Lower lobe of right lung (tissue), 2 donors: ENCODE data around the gene GALNT17. TPM values are rescaled to one million over a fixed set of nuclear protein-coding genes. Genes with fewer than 3 reads are reported as not detected.

Source experiments
- ATAC-seq, 2 donors: fragments of 200-7000 bp; cut with Tn5 transposase; one replicate each; pipeline ENCODE4 v1.9.1; 2020 to 2022; ENCODE audit warnings: mild to moderate bottlenecking in 2 of 2, moderate library complexity in 2 of 2
- DNase-seq: peaks from one replicate; pipeline ENCODE4 v3.0.0-alpha.2; 2020
- H3K27ac ChIP-seq: fragments of 200-600 bp; one replicate; pipeline ENCODE4 v1.8.0; 2022
- H3K27me3 ChIP-seq: fragments of 200-600 bp; one replicate; pipeline ENCODE4 v1.8.0; 2022; ENCODE audit warnings: low read depth
- H3K36me3 ChIP-seq: fragments of 200-600 bp; one replicate; pipeline ENCODE4 v1.8.0; 2022; ENCODE audit warnings: mild to moderate bottlenecking
- H3K4me1 ChIP-seq: fragments of 200-600 bp; one replicate; pipeline ENCODE4 v1.8.0; 2022
- H3K4me3 ChIP-seq: fragments of 200-600 bp; one replicate; pipeline ENCODE4 v1.8.0; 2022; ENCODE audit warnings: mild to moderate bottlenecking
- H3K9me3 ChIP-seq: fragments of 200-600 bp; one replicate; pipeline ENCODE4 v1.8.0; 2022
- intact Hi-C: fragments of 100-400 bp; cut with DNase I; formaldehyde crosslinking; loops from one replicate; pipeline ENCODE4 v1.11.0; 2022
- total RNA-seq: library from RNA; stranded (reverse); fragmentation: NEBNext Ultra II Directional; extraction: Animal tissue kit (Norgen Biotek cat#: 25700); gene quantifications from one replicate; pipeline ENCODE4 v1.2.1, GENCODE V29; 2021
- TF ChIP-seq, protein P1 (sequence below): fragments of 200-600 bp; IDR thresholded peaks from one replicate; pipeline ENCODE4 v1.8.0; 2022; ENCODE audit warnings: antibody characterized with exemption, mild to moderate bottlenecking
- donor health status: DM: no; HTN: yes; CAD: no; lungs with severe emphysema.

The GALNT17 gene
- total RNA-seq, 1 donor from 2014 or later: 6.6 TPM

DNA sequence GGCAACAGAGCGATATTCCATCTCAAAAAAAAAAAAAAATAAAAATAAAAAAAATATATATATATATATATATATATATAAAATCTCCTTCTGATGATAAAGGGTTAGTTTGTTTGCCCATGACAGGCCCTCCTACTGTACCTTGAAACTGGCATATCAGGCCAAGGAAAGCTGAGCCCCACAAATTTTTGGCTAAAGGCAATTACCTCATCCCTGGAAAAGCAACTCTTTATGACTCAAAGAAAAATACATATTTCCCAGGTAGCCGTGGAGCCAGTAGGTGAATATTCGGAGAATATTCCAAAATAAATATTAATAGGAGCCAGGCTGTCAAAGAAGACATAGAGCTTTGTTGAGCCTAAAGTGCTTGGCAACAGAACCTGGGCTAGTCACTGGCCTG lies 245.1 kb downstream of the GALNT17 start:
- DNase-seq: no peak
- no peak for ATAC-seq
- H3K9me3 ChIP-seq: peaks cover 9% of the 10 kb centered on the region
- intact Hi-C loops: no loop called here
- no peak overlapping the region for H3K4me3 ChIP-seq
- no peaks in the 10 kb centered on the region for H3K36me3 ChIP-seq
- TF ChIP-seq, protein P1, sequence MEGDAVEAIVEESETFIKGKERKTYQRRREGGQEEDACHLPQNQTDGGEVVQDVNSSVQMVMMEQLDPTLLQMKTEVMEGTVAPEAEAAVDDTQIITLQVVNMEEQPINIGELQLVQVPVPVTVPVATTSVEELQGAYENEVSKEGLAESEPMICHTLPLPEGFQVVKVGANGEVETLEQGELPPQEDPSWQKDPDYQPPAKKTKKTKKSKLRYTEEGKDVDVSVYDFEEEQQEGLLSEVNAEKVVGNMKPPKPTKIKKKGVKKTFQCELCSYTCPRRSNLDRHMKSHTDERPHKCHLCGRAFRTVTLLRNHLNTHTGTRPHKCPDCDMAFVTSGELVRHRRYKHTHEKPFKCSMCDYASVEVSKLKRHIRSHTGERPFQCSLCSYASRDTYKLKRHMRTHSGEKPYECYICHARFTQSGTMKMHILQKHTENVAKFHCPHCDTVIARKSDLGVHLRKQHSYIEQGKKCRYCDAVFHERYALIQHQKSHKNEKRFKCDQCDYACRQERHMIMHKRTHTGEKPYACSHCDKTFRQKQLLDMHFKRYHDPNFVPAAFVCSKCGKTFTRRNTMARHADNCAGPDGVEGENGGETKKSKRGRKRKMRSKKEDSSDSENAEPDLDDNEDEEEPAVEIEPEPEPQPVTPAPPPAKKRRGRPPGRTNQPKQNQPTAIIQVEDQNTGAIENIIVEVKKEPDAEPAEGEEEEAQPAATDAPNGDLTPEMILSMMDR: no peak
- H3K4me1 ChIP-seq: no peaks in the 10 kb centered on the region
- no peak overlapping the region for H3K27ac ChIP-seq
- H3K27me3 ChIP-seq: no peaks in the 10 kb centered on the region

DNA sequence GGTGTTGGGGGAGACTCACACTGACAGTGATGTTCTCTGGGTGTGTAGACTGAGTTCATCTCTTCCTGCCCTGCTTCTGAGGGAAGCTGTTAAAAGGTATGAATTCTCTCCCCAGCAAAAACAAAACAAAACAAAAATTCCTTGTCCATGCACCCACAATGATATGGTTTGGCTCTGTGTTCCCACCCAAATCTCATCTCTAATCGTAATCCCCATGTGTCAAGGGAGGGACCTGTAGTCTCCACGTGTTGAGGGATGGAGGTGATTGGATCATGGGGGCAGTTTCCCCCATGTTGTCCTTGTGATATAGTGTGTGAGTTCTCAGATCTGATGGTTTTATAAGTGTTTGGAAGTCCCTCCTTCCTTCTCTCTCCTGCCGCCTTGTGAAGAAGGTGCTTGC lies 245.5 kb downstream of the GALNT17 start:
- ATAC-seq: no peak
- no peak overlapping the region for H3K27ac ChIP-seq
- intact Hi-C loops: no loop called here
- H3K9me3 ChIP-seq: peaks cover 9% of the 10 kb centered on the region
- H3K27me3 ChIP-seq: no peaks in the 10 kb centered on the region
- TF ChIP-seq, protein P1: no peak
- H3K4me1 ChIP-seq: no peaks in the 10 kb centered on the region
- no peak for DNase-seq
- no peak overlapping the region for H3K4me3 ChIP-seq
- no peaks in the 10 kb centered on the region for H3K36me3 ChIP-seq

DNA sequence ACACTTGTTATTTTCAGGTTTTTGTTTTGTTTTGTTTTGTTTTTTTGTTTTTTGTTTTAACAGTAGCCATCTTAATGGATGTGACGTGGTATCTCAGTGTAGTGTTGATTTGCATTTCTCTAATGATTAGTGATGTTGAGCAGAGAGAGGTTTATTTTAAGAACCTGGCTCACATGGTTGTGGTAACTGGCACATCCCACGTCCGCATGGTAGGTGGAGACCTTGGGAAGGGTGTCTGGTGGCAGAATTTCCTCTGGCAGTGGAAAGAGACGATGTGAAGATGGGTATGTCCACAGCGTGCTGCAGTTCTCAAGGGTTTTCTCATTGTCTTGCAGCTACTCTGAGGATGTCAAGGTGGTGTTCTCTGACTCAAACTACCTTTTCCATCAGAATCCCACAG lies 252.2 kb downstream of the GALNT17 start:
- H3K9me3 ChIP-seq: no peaks in the 10 kb centered on the region
- no peak overlapping the region for H3K27ac ChIP-seq
- no peak overlapping the region for H3K4me3 ChIP-seq
- no peak for ATAC-seq
- DNase-seq: no peak
- TF ChIP-seq, protein P1: no peak
- H3K27me3 ChIP-seq: no peaks in the 10 kb centered on the region
- intact Hi-C loops: no loop called here
- H3K4me1 ChIP-seq: no peaks in the 10 kb centered on the region
- H3K36me3 ChIP-seq: no peaks in the 10 kb centered on the region

DNA sequence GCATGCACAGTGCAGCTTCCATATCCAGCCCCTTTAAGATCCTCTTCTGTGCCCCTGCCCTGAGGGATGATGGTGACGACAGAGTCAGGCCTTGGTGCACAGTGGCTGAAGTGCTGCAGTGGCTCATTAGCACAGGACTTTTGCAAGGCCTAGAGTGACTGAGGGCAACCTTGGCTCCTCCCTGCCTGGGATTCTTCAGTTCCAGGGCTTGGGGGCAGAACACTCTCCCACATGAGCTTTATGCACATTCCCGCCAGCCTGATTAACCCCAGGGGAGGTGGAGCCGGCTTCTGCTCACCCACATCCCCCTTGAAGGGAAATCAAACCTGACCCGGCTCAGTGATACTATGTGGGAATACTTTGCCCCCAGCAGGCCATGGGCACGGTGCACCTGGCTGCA lies 253.4 kb downstream of the GALNT17 start:
- ATAC-seq: peak in 1 of 2 donors; percentile 25

DNA sequence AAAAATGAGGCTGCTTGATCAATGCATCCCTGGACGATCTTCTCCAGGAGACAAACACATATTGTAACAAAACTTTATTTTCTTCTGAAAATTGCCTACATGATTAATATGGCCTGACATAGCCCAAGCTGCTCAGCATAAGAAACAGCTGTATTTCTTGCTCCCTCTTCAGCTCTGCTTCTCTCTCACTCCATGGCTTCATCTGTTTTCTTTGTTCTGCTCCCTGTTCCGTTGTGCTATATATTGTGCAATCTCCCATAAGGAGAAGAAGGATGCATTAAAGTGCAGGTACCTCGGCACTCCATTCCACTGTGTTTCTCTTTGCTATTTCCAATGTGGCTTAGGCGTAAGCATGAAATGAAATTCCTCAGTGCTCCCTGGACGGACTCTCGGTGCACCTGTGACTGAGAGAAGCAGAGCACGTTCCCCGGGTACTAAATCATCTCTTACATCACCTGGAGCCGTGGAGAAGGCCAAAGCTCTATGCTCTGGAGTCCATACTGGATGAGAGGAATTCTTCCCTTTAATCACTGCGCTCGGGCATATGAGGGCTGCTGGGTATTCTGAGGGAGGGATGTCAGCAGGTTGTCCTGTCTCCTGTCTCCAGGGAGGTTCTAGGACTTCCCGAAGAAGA lies 254.3 kb downstream of the GALNT17 start:
- H3K4me3 ChIP-seq: no peak overlapping the region
- intact Hi-C loops: no loop called here
- H3K9me3 ChIP-seq: no peaks in the 10 kb centered on the region
- TF ChIP-seq, protein P1: no peak
- H3K36me3 ChIP-seq: no peaks in the 10 kb centered on the region
- ATAC-seq (no peak), DNase-seq (no peak)
- no peaks in the 10 kb centered on the region for H3K4me1 ChIP-seq
- no peaks in the 10 kb centered on the region for H3K27me3 ChIP-seq
- no peak overlapping the region for H3K27ac ChIP-seq

More for the DNA sequence above, 253.4 kb downstream of the GALNT17 start:
- Histone ChIP-seq H3K4me3 (no peak overlapping the region), H3K9me3 (no peaks in the 10 kb centered on the region), H3K4me1 (no peaks in the 10 kb centered on the region), H3K27me3 (no peaks in the 10 kb centered on the region), H3K27ac (no peak overlapping the region), H3K36me3 (no peaks in the 10 kb centered on the region)
- intact Hi-C loops: no loop called here
- TF ChIP-seq, protein P1: no peak
- DNase-seq: no peak
